Measurements from ENCODE around the gene DSTN.

GRCh38 chr20:17611290-17611539, 41.3 kb downstream of the DSTN start:
- TF ChIP-seq POLR2A (IDR thresholded peaks at IDR 0.05) = no peak
- TF ChIP-seq CTCF (IDR thresholded peaks at IDR 0.05 in 4 of 5, conservative IDR thresholded peaks at IDR 0.05 in 1 of 5) = no peak
